GM12878 (cell line): ENCODE data around the gene CCDC106. TPM values are rescaled to one million over a fixed set of nuclear protein-coding genes. Genes with fewer than 3 reads are reported as not detected.
A peak's percentile ranks its signal among the peaks of the same experiment; 100 is the strongest.

Source experiments
- BCL11A ChIP-seq: IDR thresholded peaks from 2 replicates; pipeline ENCODE4 v1.6.1; 2011; ENCODE audit warnings: low read depth, low read length
- EED ChIP-seq: sonication (generic); IDR thresholded peaks from 2 replicates; pipeline ENCODE4 v1.6.1; 2016; ENCODE audit warnings: antibody characterized with exemption, low read depth
- GATAD2B ChIP-seq: fragments of 450-650 bp; conservative IDR thresholded peaks from 2 replicates; pipeline ENCODE4 v1.6.1; 2017; ENCODE audit warnings: low read depth, mild to moderate bottlenecking, moderate library complexity
- HCFC1 ChIP-seq: fragments of 150-350 bp; IDR thresholded peaks from 2 replicates; pipeline ENCODE4 v1.6.1; 2014; ENCODE audit warnings: low read length
- IRF3 ChIP-seq: fragments of 450-650 bp; IDR thresholded peaks from 2 replicates; pipeline ENCODE4 v1.6.1; 2014; ENCODE audit warnings: mild to moderate bottlenecking
- KDM1A ChIP-seq: fragments of 200-600 bp; sonication (generic); IDR thresholded peaks from 2 replicates; pipeline ENCODE4 v1.6.1; 2016; ENCODE audit warnings: borderline replicate concordance
- KLF5 ChIP-seq: fragments of 450-650 bp; IDR thresholded peaks from 2 replicates; pipeline ENCODE4 v1.6.1; 2014; ENCODE audit warnings: mild to moderate bottlenecking; ENCODE audit not compliant: partially characterized antibody
- NFIC ChIP-seq: IDR thresholded peaks from 2 replicates; pipeline ENCODE4 v1.6.1; 2012; ENCODE audit warnings: low read depth, mild to moderate bottlenecking, inconsistent platforms, low read length, moderate library complexity
- NFYB ChIP-seq: IDR thresholded peaks from 2 replicates; pipeline ENCODE4 v1.6.1; 2011; ENCODE audit warnings: low read depth, mild to moderate bottlenecking, low read length, improper control_type of control experiment, moderate library complexity; ENCODE audit not compliant: insufficient read depth
- RUNX3 ChIP-seq: IDR thresholded peaks from 2 replicates; pipeline ENCODE4 v1.6.1; 2012; ENCODE audit warnings: low read length, inconsistent platforms
- SMARCA5 ChIP-seq: fragments of 450-650 bp; IDR thresholded peaks from 2 replicates; pipeline ENCODE4 v1.6.1; 2017; ENCODE audit warnings: mild to moderate bottlenecking
- SPI1 ChIP-seq: IDR thresholded peaks from 2 replicates; pipeline ENCODE4 v1.6.1; 2011; ENCODE audit warnings: low read depth, mild to moderate bottlenecking, low read length, moderate library complexity, borderline replicate concordance; ENCODE audit not compliant: insufficient read depth
- STAT3 ChIP-seq: IDR thresholded peaks from 2 replicates; pipeline ENCODE4 v1.6.1; 2011; ENCODE audit warnings: low read depth, low read length, improper control_type of control experiment
- TAF1 ChIP-seq: IDR thresholded peaks from 2 replicates; pipeline ENCODE4 v1.6.1; 2011; ENCODE audit warnings: mild to moderate bottlenecking, low read depth, low read length, borderline replicate concordance
- TCF3 ChIP-seq: IDR thresholded peaks from 2 replicates; pipeline ENCODE4 v1.6.1; 2012; ENCODE audit warnings: low read depth, mild to moderate bottlenecking, low read length, borderline replicate concordance; ENCODE audit not compliant: insufficient read depth
- TCF7 ChIP-seq: IDR thresholded peaks from 2 replicates; pipeline ENCODE4 v1.6.1; 2014; ENCODE audit warnings: antibody characterized with exemption, borderline replicate concordance
- USF1 ChIP-seq: IDR thresholded peaks from 2 replicates; pipeline ENCODE4 v1.6.1; 2011; ENCODE audit warnings: borderline replicate concordance, low read depth, mild to moderate bottlenecking, moderate library complexity, mixed read lengths, low read length; ENCODE audit not compliant: insufficient read depth; ENCODE audit errors: extremely low read length
- ZNF207 ChIP-seq: fragments of 450-650 bp; IDR thresholded peaks from 2 replicates; pipeline ENCODE4 v1.6.1; 2014; ENCODE audit warnings: antibody characterized with exemption, mild to moderate bottlenecking, borderline replicate concordance
- ZNF622 ChIP-seq: fragments of 450-650 bp; IDR thresholded peaks from 2 replicates; pipeline ENCODE4 v1.6.1; 2017; ENCODE audit warnings: mild to moderate bottlenecking, inconsistent platforms
- polyA plus RNA-seq, 11 experiments: library from polyadenylated mRNA; depleted of rRNA in 4 of 11; unstranded in 6 of 11; stranded (reverse) in 5 of 11; fragments of >200 nt; fragmentation: Nextera tagmentation in 4 of 11; fragmentation: Illumina TruSeq in 1 of 11; extraction: Ambion mirVana in 4 of 11; extraction: Trizol in 1 of 11; gene quantifications; 1 replicate in 1 of 11; 2 replicates in 10 of 11; pipeline versions ENCODE4 v1.2.1 to v1.2.3, GENCODE V29; 2011 to 2016; ENCODE audit warnings: inconsistent platforms in 2 of 11, missing spikeins in 2 of 11, low read depth in 1 of 11
- total RNA-seq, 4 experiments: library from RNA; depleted of rRNA in 3 of 4; stranded (reverse); fragments of >200 nt in 3 of 4; fragmentation: Illumina TruSeq in 1 of 4; extraction: Trizol in 1 of 4; gene quantifications; 2 replicates each; pipeline versions ENCODE4 v1.2.1 to v1.2.3, GENCODE V29; 2013 to 2021
- TF ChIP-seq, protein P1 (sequence below): IDR thresholded peaks from 2 replicates; pipeline ENCODE4 v1.6.1; 2012; ENCODE audit warnings: improper control_type of control experiment, low read depth, low read length; ENCODE audit not compliant: insufficient replicate concordance

The CCDC106 gene
- total and polyA plus RNA-seq, 10 of the 15 experiments (the other 5 are each of a cell fraction or from before 2014, with no cell fraction given), result 0.04 to 35.9 (median 19.8) TPM

DNA sequence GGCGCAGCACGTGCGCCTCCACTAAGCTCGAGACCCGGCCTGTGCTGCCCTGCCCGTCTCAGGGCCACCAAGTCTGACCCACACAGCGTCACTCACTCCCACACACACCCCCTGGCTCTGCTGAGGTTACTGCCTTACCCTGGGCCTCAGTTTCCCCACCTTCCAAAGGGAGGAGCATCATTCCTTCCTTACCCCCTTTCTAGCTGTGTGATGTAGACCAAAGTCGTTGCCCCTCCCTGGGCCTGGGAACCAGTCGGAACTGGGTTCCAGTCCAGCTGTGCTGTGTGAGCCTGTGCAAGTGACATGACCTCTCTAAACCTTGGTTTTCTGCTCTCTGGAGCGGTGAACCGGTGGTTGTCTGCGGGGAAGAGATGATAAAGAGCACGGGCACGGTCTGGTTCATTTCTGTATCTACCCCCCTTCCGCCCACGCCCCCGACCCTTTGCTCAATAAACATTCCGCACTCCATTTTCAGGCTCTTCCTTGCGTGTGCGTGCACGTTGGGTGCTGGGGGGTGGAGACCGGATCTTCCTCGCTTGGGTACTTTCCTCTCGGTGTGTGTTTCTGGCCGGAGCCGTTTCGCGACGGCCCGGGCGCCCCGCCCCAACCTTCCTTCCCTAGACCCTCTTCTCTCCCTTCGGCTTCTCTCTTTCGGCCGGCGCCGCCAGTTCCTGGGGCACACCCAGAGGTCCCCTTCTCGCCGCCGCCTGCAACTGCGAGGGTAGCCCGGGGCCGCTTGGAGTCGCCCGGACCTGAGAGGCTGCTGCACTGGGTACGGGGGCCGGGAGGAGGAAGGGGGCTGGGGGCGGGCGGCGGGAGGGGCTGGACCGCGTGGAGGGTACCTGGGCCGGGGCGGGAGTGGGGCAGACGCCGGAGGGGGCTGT, 4.8 kb upstream of the CCDC106 start, which contains the start of gene ZNF581 (continued):
- TF ChIP-seq TCF7, result no peak
- TF ChIP-seq IRF3, result no peak
- peak; percentile 30; the same call in 1 of the 2 replicates for TF ChIP-seq TCF3
- TF ChIP-seq STAT3, result no peak
- TF ChIP-seq USF1, result peak; percentile 38
- 0 out of 2 replicates have a peak, but pooled peaks have one; percentile 14 for TF ChIP-seq BCL11A
- TF ChIP-seq ZNF622, result no peak
- TF ChIP-seq GATAD2B, result peak; percentile 13; the same call in 1 of the 2 replicates
- 0 out of 2 replicates have a peak, but pooled peaks have one; percentile 25 for TF ChIP-seq NFIC
- TF ChIP-seq SMARCA5, result 0 out of 2 replicates have a peak, but pooled peaks have one; percentile 42
- TF ChIP-seq KLF5, result no peak
- TF ChIP-seq HCFC1, result peak; percentile 78
- TF ChIP-seq SPI1, result no peak
- TF ChIP-seq, protein P1, sequence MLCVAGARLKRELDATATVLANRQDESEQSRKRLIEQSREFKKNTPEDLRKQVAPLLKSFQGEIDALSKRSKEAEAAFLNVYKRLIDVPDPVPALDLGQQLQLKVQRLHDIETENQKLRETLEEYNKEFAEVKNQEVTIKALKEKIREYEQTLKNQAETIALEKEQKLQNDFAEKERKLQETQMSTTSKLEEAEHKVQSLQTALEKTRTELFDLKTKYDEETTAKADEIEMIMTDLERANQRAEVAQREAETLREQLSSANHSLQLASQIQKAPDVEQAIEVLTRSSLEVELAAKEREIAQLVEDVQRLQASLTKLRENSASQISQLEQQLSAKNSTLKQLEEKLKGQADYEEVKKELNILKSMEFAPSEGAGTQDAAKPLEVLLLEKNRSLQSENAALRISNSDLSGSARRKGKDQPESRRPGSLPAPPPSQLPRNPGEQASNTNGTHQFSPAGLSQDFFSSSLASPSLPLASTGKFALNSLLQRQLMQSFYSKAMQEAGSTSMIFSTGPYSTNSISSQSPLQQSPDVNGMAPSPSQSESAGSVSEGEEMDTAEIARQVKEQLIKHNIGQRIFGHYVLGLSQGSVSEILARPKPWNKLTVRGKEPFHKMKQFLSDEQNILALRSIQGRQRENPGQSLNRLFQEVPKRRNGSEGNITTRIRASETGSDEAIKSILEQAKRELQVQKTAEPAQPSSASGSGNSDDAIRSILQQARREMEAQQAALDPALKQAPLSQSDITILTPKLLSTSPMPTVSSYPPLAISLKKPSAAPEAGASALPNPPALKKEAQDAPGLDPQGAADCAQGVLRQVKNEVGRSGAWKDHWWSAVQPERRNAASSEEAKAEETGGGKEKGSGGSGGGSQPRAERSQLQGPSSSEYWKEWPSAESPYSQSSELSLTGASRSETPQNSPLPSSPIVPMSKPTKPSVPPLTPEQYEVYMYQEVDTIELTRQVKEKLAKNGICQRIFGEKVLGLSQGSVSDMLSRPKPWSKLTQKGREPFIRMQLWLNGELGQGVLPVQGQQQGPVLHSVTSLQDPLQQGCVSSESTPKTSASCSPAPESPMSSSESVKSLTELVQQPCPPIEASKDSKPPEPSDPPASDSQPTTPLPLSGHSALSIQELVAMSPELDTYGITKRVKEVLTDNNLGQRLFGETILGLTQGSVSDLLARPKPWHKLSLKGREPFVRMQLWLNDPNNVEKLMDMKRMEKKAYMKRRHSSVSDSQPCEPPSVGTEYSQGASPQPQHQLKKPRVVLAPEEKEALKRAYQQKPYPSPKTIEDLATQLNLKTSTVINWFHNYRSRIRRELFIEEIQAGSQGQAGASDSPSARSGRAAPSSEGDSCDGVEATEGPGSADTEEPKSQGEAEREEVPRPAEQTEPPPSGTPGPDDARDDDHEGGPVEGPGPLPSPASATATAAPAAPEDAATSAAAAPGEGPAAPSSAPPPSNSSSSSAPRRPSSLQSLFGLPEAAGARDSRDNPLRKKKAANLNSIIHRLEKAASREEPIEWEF, result no peak
- TF ChIP-seq NFYB, result no peak
- TF ChIP-seq TAF1, result peak; percentile 75; the same call in 1 of the 2 replicates
- TF ChIP-seq EED, result peak; percentile 15; the same call in 1 of the 2 replicates
- peak; percentile 78; the same call in 1 of the 2 replicates for TF ChIP-seq ZNF207
- TF ChIP-seq RUNX3, result peak; percentile 54
- TF ChIP-seq KDM1A, result no peak
